HuH-7 (cell line): ENCODE results near the gene SRR.
A peak's percentile ranks its signal among the peaks of the same experiment; 100 is the strongest.
"Not testable (repeated sequence)": the region's sequence is repeated elsewhere in the genome, so short reads cannot be mapped to it uniquely, and the experiment has no call there.

Experiments
- DNase-seq: peaks from one replicate; pipeline ENCODE4 v3.0.0; 2011; ENCODE audit warnings: low spot score

The SRR gene

GRCh38 chr17:2292100-2292499 is 11.7 kb upstream of the SRR start:
- DNase-seq = no peak

GRCh38 chr17:2295575-2295974 is 8.2 kb upstream of the SRR start:
- DNase-seq = no peak

- DNase-seq = no peak
These were observed 6.7 kb upstream of the SRR start for GRCh38 chr17:2297023-2297422.

- no peak for DNase-seq
These were observed 4.6 kb upstream of the SRR start for GRCh38 chr17:2299136-2299535.

- DNase-seq = no peak
These were observed 4.0 kb upstream of the SRR start for GRCh38 chr17:2299756-2300155.

- DNase-seq = no peak
These were observed 959 bp upstream of the SRR start for GRCh38 chr17:2302778-2303203.

GRCh38 chr17:2304931-2305330 is 1.2 kb downstream of the SRR start:
- no peak for DNase-seq

- no peak for DNase-seq
These were observed 5.8 kb downstream of the SRR start for GRCh38 chr17:2309338-2310154.

- DNase-seq = no peak
These were observed 9.0 kb downstream of the SRR start for GRCh38 chr17:2312736-2313135.

- not testable (repeated sequence) for DNase-seq
These were observed 13.1 kb downstream of the SRR start for GRCh38 chr17:2316916-2317205.

GRCh38 chr17:2317796-2318195 is 14.0 kb downstream of the SRR start:
- DNase-seq = no peak

GRCh38 chr17:2319051-2319450 is 15.3 kb downstream of the SRR start:
- DNase-seq = no peak

GRCh38 chr17:2321399-2321798 is 17.6 kb downstream of the SRR start:
- no peak for DNase-seq

- DNase-seq = no peak
These were observed 20.0 kb downstream of the SRR start for GRCh38 chr17:2323629-2324314.

- DNase-seq = no peak
These were observed 27.6 kb downstream of the SRR start for GRCh38 chr17:2331303-2331702.

GRCh38 chr17:2335726-2336214 is 32.0 kb downstream of the SRR start:
- DNase-seq = no peak

GRCh38 chr17:2336215-2336851 is 32.6 kb downstream of the SRR start, which contains the start of gene TSR1:
TSR1 (minus strand) TSS chr17:2336457; CDS start chr17:2336427, 30 bp downstream.
- peak; percentile 89 for DNase-seq

- peak; percentile 74 for DNase-seq
These were observed 33.2 kb downstream of the SRR start, which contains the start of gene SGSM2 for GRCh38 chr17:2336852-2337543. SGSM2 (plus strand) TSS chr17:2337501; CDS start chr17:2337689, 188 bp downstream.

- DNase-seq = peak; percentile 65
These were observed 34.0 kb downstream of the SRR start for GRCh38 chr17:2337544-2338314.

- no peak for DNase-seq
These were observed 34.5 kb downstream of the SRR start for GRCh38 chr17:2338315-2338657.

GRCh38 chr17:2343421-2343820 is 39.7 kb downstream of the SRR start:
- no peak for DNase-seq

GRCh38 chr17:2344528-2344927 is 40.8 kb downstream of the SRR start:
- DNase-seq = no peak
